Measurements from ENCODE around the gene FBXW8.

Gene FBXW8

DNA sequence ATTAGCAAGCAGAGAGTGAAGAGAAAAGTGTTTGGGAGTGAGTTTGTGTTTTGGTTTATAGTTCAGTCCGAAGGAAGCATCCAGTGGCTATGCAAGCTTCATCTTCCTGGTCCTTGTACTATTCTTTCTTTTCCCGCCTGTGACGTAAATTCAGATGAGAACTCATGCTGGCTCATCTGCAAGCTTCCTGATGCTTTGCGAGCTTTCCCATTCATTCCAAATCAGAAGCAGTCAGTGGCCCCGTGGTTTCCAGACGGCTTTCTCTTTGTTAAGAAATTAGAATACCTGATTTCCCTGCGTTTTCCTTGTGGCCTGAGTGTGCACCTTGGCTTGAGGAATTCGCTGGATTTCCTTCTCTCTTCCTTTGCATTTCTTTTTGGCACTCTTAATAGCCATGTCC is 99.0 kb downstream of the FBXW8 start:
- Histone ChIP-seq H3K27me3 (ENCODE audit: insufficient read depth, low read length, poor library complexity) (no peaks in the 10 kb centered on the region), H3K18ac (ENCODE audit: low read length) (no peak overlapping the region), H3K79me1 (ENCODE audit: low read length) (no peaks in the 10 kb centered on the region), H3K27ac (ENCODE audit: low read depth, low read length) (no peak overlapping the region), H3K9ac (ENCODE audit: low read length) (no peak overlapping the region), H4K5ac (ENCODE audit: low read length) (no peak overlapping the region), H3K4me1 (ENCODE audit: control insufficient read depth, low read depth, low read length) (no peaks in the 10 kb centered on the region), H3K79me2 (ENCODE audit: control insufficient read depth, insufficient read depth, low read length) (no peaks in the 10 kb centered on the region), H2BK120ac (ENCODE audit: low read depth, low read length) (no peak overlapping the region), H2AK5ac (ENCODE audit: low read length) (no peak overlapping the region), H3K23ac (ENCODE audit: low read length) (no peak overlapping the region), H4K8ac (ENCODE audit: low read depth, low read length) (no peak overlapping the region), H3K4ac (ENCODE audit: low read depth, low read length) (no peak overlapping the region), H3K56ac (ENCODE audit: low read length) (no peak overlapping the region), H3K36me3 (ENCODE audit: control insufficient read depth, insufficient read depth, low read length) (no peaks in the 10 kb centered on the region), H3K4me3 (ENCODE audit: low read length) (no peak overlapping the region), H2BK5ac (ENCODE audit: low read length) (no peak overlapping the region), H2BK15ac (replicated peaks; ENCODE audit: low read depth) (no peak overlapping the region), H3K4me2 (ENCODE audit: low read length) (no peak overlapping the region)
- DNase-seq, result peak; percentile 36
- no CpG with 5 or more reads among the region's 8 CpGs for WGBS (ENCODE audit: extremely low coverage, insufficient coverage, low lambda C conversion rate)

DNA sequence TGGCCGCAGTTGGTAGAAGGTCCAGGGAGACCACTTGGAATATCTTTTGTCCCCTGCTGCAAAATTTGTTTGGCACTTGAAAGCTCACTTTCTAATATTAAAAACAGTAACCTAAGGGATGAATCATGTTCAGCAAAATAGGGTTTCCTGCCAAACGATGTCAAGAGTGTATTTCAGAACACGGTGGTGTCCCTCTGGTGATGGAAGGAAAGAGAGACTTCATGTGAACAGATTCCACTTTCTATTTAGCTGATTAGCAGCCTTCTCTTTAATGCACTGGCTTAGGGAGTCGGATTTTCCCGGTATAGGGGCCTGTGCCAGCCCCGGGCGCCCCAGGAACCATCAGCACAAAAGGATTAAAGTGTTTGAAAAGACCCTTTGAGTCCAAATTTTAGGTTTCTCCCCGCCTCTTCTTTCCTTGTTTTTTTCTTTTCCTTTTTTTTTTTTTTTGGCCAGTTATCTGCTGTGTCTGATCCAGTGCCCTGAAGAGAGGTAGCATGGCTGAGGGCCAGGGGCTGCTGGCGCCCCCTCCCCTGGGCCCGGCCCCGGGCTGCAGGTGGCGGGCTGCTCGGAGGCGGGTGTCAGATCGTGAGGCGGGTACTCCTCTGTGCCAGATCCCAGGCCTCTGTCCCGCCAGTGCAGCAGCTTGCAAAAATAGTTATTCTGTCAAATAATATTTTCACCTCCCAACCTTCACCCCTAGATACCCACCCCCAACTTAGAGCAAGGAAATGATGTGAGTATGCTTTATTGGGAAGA is 100.1 kb downstream of the FBXW8 start:
- Histone ChIP-seq H3K18ac (ENCODE audit: low read length) (no peak overlapping the region), H3K79me1 (ENCODE audit: low read length) (no peaks in the 10 kb centered on the region), H3K36me3 (ENCODE audit: control insufficient read depth, insufficient read depth, low read length) (no peaks in the 10 kb centered on the region), H3K27me3 (ENCODE audit: insufficient read depth, low read length, poor library complexity) (no peaks in the 10 kb centered on the region), H3K56ac (ENCODE audit: low read length) (no peak overlapping the region), H3K4ac (ENCODE audit: low read depth, low read length) (no peak overlapping the region), H3K4me3 (ENCODE audit: low read length) (no peak overlapping the region), H3K27ac (ENCODE audit: low read depth, low read length) (no peak overlapping the region), H2AK5ac (ENCODE audit: low read length) (no peak overlapping the region), H4K5ac (ENCODE audit: low read length) (no peak overlapping the region), H3K79me2 (ENCODE audit: control insufficient read depth, insufficient read depth, low read length) (no peaks in the 10 kb centered on the region), H4K8ac (ENCODE audit: low read depth, low read length) (no peak overlapping the region), H3K4me2 (ENCODE audit: low read length) (no peak overlapping the region), H3K4me1 (ENCODE audit: control insufficient read depth, low read depth, low read length) (no peaks in the 10 kb centered on the region), H2BK5ac (ENCODE audit: low read length) (no peak overlapping the region), H2BK120ac (ENCODE audit: low read depth, low read length) (no peak overlapping the region), H3K23ac (ENCODE audit: low read length) (no peak overlapping the region), H3K9ac (ENCODE audit: low read length) (no peak overlapping the region), H2BK15ac (replicated peaks; ENCODE audit: low read depth) (no peak overlapping the region)
- DNase-seq, result no peak
- WGBS (ENCODE audit: extremely low coverage, insufficient coverage, low lambda C conversion rate), result no CpG with 5 or more reads among the region's 17 CpGs

- Histone ChIP-seq H2BK120ac (ENCODE audit: low read depth, low read length) (no peak overlapping the region), H3K4me1 (ENCODE audit: control insufficient read depth, low read depth, low read length) (no peaks in the 10 kb centered on the region), H3K36me3 (ENCODE audit: control insufficient read depth, insufficient read depth, low read length) (no peaks in the 10 kb centered on the region), H3K4me2 (ENCODE audit: low read length) (no peak overlapping the region), H3K23ac (ENCODE audit: low read length) (no peak overlapping the region), H3K56ac (ENCODE audit: low read length) (no peak overlapping the region), H3K79me2 (ENCODE audit: control insufficient read depth, insufficient read depth, low read length) (no peaks in the 10 kb centered on the region), H2BK5ac (ENCODE audit: low read length) (no peak overlapping the region), H3K27me3 (ENCODE audit: insufficient read depth, low read length, poor library complexity) (no peaks in the 10 kb centered on the region), H4K5ac (ENCODE audit: low read length) (no peak overlapping the region), H3K9ac (ENCODE audit: low read length) (no peak overlapping the region), H3K18ac (ENCODE audit: low read length) (no peak overlapping the region), H4K8ac (ENCODE audit: low read depth, low read length) (no peak overlapping the region), H3K4ac (ENCODE audit: low read depth, low read length) (no peak overlapping the region), H2BK15ac (replicated peaks; ENCODE audit: low read depth) (no peak overlapping the region), H3K79me1 (ENCODE audit: low read length) (no peaks in the 10 kb centered on the region), H2AK5ac (ENCODE audit: low read length) (no peak overlapping the region), H3K4me3 (ENCODE audit: low read length) (no peak overlapping the region), H3K27ac (ENCODE audit: low read depth, low read length) (no peak overlapping the region)
- DNase-seq, result no peak
- no CpG with 5 or more reads among the region's 4 CpGs for WGBS (ENCODE audit: extremely low coverage, insufficient coverage, low lambda C conversion rate)
Observed at GRCh38 chr12:117011988-117012805, 101.4 kb downstream of the FBXW8 start.

- Histone ChIP-seq H2BK15ac (replicated peaks; ENCODE audit: low read depth) (no peak overlapping the region), H4K5ac (ENCODE audit: low read length) (no peak overlapping the region), H3K18ac (ENCODE audit: low read length) (no peak overlapping the region), H3K4me2 (ENCODE audit: low read length) (no peak overlapping the region), H3K56ac (ENCODE audit: low read length) (no peak overlapping the region), H3K27ac (ENCODE audit: low read depth, low read length) (no peak overlapping the region), H2AK5ac (ENCODE audit: low read length) (no peak overlapping the region), H3K4ac (ENCODE audit: low read depth, low read length) (no peak overlapping the region), H3K4me1 (ENCODE audit: control insufficient read depth, low read depth, low read length) (no peaks in the 10 kb centered on the region), H2BK120ac (ENCODE audit: low read depth, low read length) (no peak overlapping the region), H3K36me3 (ENCODE audit: control insufficient read depth, insufficient read depth, low read length) (no peaks in the 10 kb centered on the region), H3K79me2 (ENCODE audit: control insufficient read depth, insufficient read depth, low read length) (no peaks in the 10 kb centered on the region), H3K27me3 (ENCODE audit: insufficient read depth, low read length, poor library complexity) (no peaks in the 10 kb centered on the region), H3K79me1 (ENCODE audit: low read length) (no peaks in the 10 kb centered on the region), H3K23ac (ENCODE audit: low read length) (no peak overlapping the region), H4K8ac (ENCODE audit: low read depth, low read length) (no peak overlapping the region), H2BK5ac (ENCODE audit: low read length) (no peak overlapping the region), H3K4me3 (ENCODE audit: low read length) (no peak overlapping the region), H3K9ac (ENCODE audit: low read length) (no peak overlapping the region)
- DNase-seq, result no peak
- WGBS (ENCODE audit: extremely low coverage, insufficient coverage, low lambda C conversion rate), result no CpG with 5 or more reads among the region's 1 CpG
Observed at GRCh38 chr12:117013726-117014125, 103.0 kb downstream of the FBXW8 start.

- H4K8ac ChIP-seq (ENCODE audit: low read depth, low read length), result no peak overlapping the region
- H3K79me1 ChIP-seq (ENCODE audit: low read length), result no peaks in the 10 kb centered on the region
- no peak overlapping the region for H3K4ac ChIP-seq (ENCODE audit: low read depth, low read length)
- no peak overlapping the region for H3K56ac ChIP-seq (ENCODE audit: low read length)
- no peak overlapping the region for H2BK15ac ChIP-seq (replicated peaks; ENCODE audit: low read depth)
- no CpG with 5 or more reads among the region's 8 CpGs for WGBS (ENCODE audit: extremely low coverage, insufficient coverage, low lambda C conversion rate)
- no peak overlapping the region for H2BK5ac ChIP-seq (ENCODE audit: low read length)
- H3K36me3 ChIP-seq (ENCODE audit: control insufficient read depth, insufficient read depth, low read length), result no peaks in the 10 kb centered on the region
- H2BK120ac ChIP-seq (ENCODE audit: low read depth, low read length), result no peak overlapping the region
- H3K27ac ChIP-seq (ENCODE audit: low read depth, low read length), result no peak overlapping the region
- no peaks in the 10 kb centered on the region for H3K4me1 ChIP-seq (ENCODE audit: control insufficient read depth, low read depth, low read length)
- H3K27me3 ChIP-seq (ENCODE audit: insufficient read depth, low read length, poor library complexity), result no peaks in the 10 kb centered on the region
- no peak overlapping the region for H3K9ac ChIP-seq (ENCODE audit: low read length)
- H2AK5ac ChIP-seq (ENCODE audit: low read length), result no peak overlapping the region
- no peaks in the 10 kb centered on the region for H3K79me2 ChIP-seq (ENCODE audit: control insufficient read depth, insufficient read depth, low read length)
- no peak overlapping the region for H4K5ac ChIP-seq (ENCODE audit: low read length)
- no peak overlapping the region for H3K18ac ChIP-seq (ENCODE audit: low read length)
- no peak overlapping the region for H3K4me3 ChIP-seq (ENCODE audit: low read length)
- H3K23ac ChIP-seq (ENCODE audit: low read length), result no peak overlapping the region
- H3K4me2 ChIP-seq (ENCODE audit: low read length), result no peak overlapping the region
- DNase-seq, result no peak
Observed at GRCh38 chr12:117014342-117014887, 103.7 kb downstream of the FBXW8 start.
